Pons (tissue), 1 donor: ENCODE measurements around the gene SORCS2.

Experiments used
- DNase-seq: peaks from one replicate; pipeline ENCODE4 v3.0.0-alpha.2; 2016; ENCODE audit warnings: low spot score

Gene SORCS2

GRCh38 chr4:7186516-7187167, 5.7 kb upstream of the SORCS2 start:
- no peak for DNase-seq

- DNase-seq, result no peak
Observed at GRCh38 chr4:7187168-7187535, 5.2 kb upstream of the SORCS2 start.

GRCh38 chr4:7187691-7188090, 4.6 kb upstream of the SORCS2 start:
- no peak for DNase-seq

GRCh38 chr4:7189066-7189465, 3.3 kb upstream of the SORCS2 start:
- no peak for DNase-seq

- no peak for DNase-seq
Observed at GRCh38 chr4:7189475-7190277, 2.7 kb upstream of the SORCS2 start.

GRCh38 chr4:7190278-7190594, 2.1 kb upstream of the SORCS2 start:
- no peak for DNase-seq

- no peak for DNase-seq
Observed at GRCh38 chr4:7190691-7191545, 1.4 kb upstream of the SORCS2 start.

- no peak for DNase-seq
Observed at GRCh38 chr4:7191546-7192251, 639 bp upstream of the SORCS2 start.

- no peak for DNase-seq
Observed at GRCh38 chr4:7193030-7193958, 956 bp downstream of the SORCS2 start.

GRCh38 chr4:7194251-7195140, 2.2 kb downstream of the SORCS2 start:
- peak; percentile 58 for DNase-seq

- no peak for DNase-seq
Observed at GRCh38 chr4:7195141-7195515, 2.8 kb downstream of the SORCS2 start.

- no peak for DNase-seq
Observed at GRCh38 chr4:7195546-7196287, 3.4 kb downstream of the SORCS2 start.

- no peak for DNase-seq
Observed at GRCh38 chr4:7196288-7196651, 3.9 kb downstream of the SORCS2 start.

- DNase-seq, result no peak
Observed at GRCh38 chr4:7196736-7197135, 4.4 kb downstream of the SORCS2 start.

GRCh38 chr4:7197910-7198309, 5.6 kb downstream of the SORCS2 start:
- no peak for DNase-seq

GRCh38 chr4:7198440-7199128, 6.2 kb downstream of the SORCS2 start:
- DNase-seq, result no peak

GRCh38 chr4:7199129-7199725, 6.9 kb downstream of the SORCS2 start:
- DNase-seq, result no peak

- no peak for DNase-seq
Observed at GRCh38 chr4:7199771-7200441, 7.6 kb downstream of the SORCS2 start.
